ENCODE data around the gene ATP7B.
A peak's percentile ranks its signal among the peaks of the same experiment; 100 is the strongest.

Gene ATP7B

GRCh38 chr13:51942189-51942588 is 69.1 kb downstream of the ATP7B start:
- DNase-seq = peak; percentile 36 to 44

GRCh38 chr13:51938454-51938853 is 72.8 kb downstream of the ATP7B start:
- no peak for DNase-seq

- DNase-seq = no peak
These were observed 73.6 kb downstream of the ATP7B start for GRCh38 chr13:51937320-51938290.

- DNase-seq = no peak
These were observed 75.7 kb downstream of the ATP7B start for GRCh38 chr13:51935326-51936171.

GRCh38 chr13:51934461-51935087 is 76.7 kb downstream of the ATP7B start:
- no peak for DNase-seq

GRCh38 chr13:51933466-51934058 is 77.7 kb downstream of the ATP7B start:
- DNase-seq = no peak

- no peak for DNase-seq
These were observed 79.0 kb downstream of the ATP7B start for GRCh38 chr13:51932231-51932630.

GRCh38 chr13:51931606-51932005 is 79.6 kb downstream of the ATP7B start:
- no peak for DNase-seq

GRCh38 chr13:51929699-51930098 is 81.6 kb downstream of the ATP7B start:
- DNase-seq = no peak

- DNase-seq = no peak
These were observed 83.0 kb downstream of the ATP7B start for GRCh38 chr13:51928231-51928630.

- DNase-seq = no peak
These were observed 84.1 kb downstream of the ATP7B start for GRCh38 chr13:51927129-51927528.

- no peak for DNase-seq
These were observed 84.7 kb downstream of the ATP7B start for GRCh38 chr13:51926528-51926885.

- DNase-seq = no peak
These were observed 85.3 kb downstream of the ATP7B start for GRCh38 chr13:51925865-51926527.

- DNase-seq = no peak
These were observed 86.3 kb downstream of the ATP7B start for GRCh38 chr13:51924756-51925544.

- no peak for DNase-seq
These were observed 87.2 kb downstream of the ATP7B start for GRCh38 chr13:51923983-51924539.

- no peak for DNase-seq
These were observed 88.3 kb downstream of the ATP7B start for GRCh38 chr13:51922771-51923480.

- no peak for DNase-seq
These were observed 89.2 kb downstream of the ATP7B start for GRCh38 chr13:51921790-51922740.

GRCh38 chr13:51920786-51921185 is 90.5 kb downstream of the ATP7B start:
- DNase-seq = no peak

GRCh38 chr13:51920267-51920666 is 91.0 kb downstream of the ATP7B start:
- no peak for DNase-seq
